HepG2 (cell line): ENCODE measurements around the gene CAMK4.

Experiments used
- ELK4 ChIP-seq: sonication (generic); formaldehyde crosslinking; IDR thresholded peaks from 2 replicates; pipeline ENCODE4 v1.9.0; 2021; ENCODE audit warnings: missing genetic modification reagents, borderline replicate concordance
- HDAC2 ChIP-seq: sonication (generic); formaldehyde crosslinking; IDR thresholded peaks from 2 replicates; pipeline ENCODE4 v1.4.0; 2020; ENCODE audit warnings: missing genetic modification reagents
- KAT2B ChIP-seq: fragments of 150-350 bp; IDR thresholded peaks from 2 replicates; pipeline ENCODE4 v1.6.1; 2014; ENCODE audit warnings: low read depth, low read length, borderline replicate concordance
- NFRKB ChIP-seq: fragments of 450-650 bp; IDR thresholded peaks from 2 replicates; pipeline ENCODE4 v1.6.1; 2017
- POLR2AphosphoS5 ChIP-seq: IDR thresholded peaks from 2 replicates; pipeline ENCODE4 v1.6.1; 2012; ENCODE audit warnings: low read depth, low read length
- RFX5 ChIP-seq: IDR thresholded peaks from 2 replicates; pipeline ENCODE4 v1.6.1; 2011; ENCODE audit warnings: low read depth, low read length, improper control_type of control experiment
- SP4 ChIP-seq: sonication (generic); formaldehyde crosslinking; IDR thresholded peaks from 2 replicates; pipeline ENCODE4 v1.8.1; 2023; ENCODE audit warnings: mild to moderate bottlenecking, missing genetic modification reagents
- ZNF232 ChIP-seq: sonication (generic); formaldehyde crosslinking; IDR thresholded peaks from 2 replicates; pipeline ENCODE4 v1.4.0; 2020; ENCODE audit warnings: missing genetic modification reagents, borderline replicate concordance
- TF ChIP-seq, protein P1 (sequence below): sonication (generic); formaldehyde crosslinking; conservative IDR thresholded peaks from 2 replicates; pipeline ENCODE4 v1.5.0; 2020; ENCODE audit warnings: missing genetic modification reagents
- TF ChIP-seq, protein P2 (sequence below): sonication (generic); formaldehyde crosslinking; IDR thresholded peaks from 2 replicates; pipeline ENCODE4 v1.4.0; 2020; ENCODE audit warnings: missing genetic modification reagents

- no peak for TF ChIP-seq ZNF232 (CRISPR knock-in tag)
- no peak for TF ChIP-seq POLR2AphosphoS5
- TF ChIP-seq, protein P1, sequence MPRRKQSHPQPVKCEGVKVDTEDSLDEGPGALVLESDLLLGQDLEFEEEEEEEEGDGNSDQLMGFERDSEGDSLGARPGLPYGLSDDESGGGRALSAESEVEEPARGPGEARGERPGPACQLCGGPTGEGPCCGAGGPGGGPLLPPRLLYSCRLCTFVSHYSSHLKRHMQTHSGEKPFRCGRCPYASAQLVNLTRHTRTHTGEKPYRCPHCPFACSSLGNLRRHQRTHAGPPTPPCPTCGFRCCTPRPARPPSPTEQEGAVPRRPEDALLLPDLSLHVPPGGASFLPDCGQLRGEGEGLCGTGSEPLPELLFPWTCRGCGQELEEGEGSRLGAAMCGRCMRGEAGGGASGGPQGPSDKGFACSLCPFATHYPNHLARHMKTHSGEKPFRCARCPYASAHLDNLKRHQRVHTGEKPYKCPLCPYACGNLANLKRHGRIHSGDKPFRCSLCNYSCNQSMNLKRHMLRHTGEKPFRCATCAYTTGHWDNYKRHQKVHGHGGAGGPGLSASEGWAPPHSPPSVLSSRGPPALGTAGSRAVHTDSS (CRISPR knock-in tag) = no peak
- no peak for TF ChIP-seq NFRKB
- TF ChIP-seq, protein P2, sequence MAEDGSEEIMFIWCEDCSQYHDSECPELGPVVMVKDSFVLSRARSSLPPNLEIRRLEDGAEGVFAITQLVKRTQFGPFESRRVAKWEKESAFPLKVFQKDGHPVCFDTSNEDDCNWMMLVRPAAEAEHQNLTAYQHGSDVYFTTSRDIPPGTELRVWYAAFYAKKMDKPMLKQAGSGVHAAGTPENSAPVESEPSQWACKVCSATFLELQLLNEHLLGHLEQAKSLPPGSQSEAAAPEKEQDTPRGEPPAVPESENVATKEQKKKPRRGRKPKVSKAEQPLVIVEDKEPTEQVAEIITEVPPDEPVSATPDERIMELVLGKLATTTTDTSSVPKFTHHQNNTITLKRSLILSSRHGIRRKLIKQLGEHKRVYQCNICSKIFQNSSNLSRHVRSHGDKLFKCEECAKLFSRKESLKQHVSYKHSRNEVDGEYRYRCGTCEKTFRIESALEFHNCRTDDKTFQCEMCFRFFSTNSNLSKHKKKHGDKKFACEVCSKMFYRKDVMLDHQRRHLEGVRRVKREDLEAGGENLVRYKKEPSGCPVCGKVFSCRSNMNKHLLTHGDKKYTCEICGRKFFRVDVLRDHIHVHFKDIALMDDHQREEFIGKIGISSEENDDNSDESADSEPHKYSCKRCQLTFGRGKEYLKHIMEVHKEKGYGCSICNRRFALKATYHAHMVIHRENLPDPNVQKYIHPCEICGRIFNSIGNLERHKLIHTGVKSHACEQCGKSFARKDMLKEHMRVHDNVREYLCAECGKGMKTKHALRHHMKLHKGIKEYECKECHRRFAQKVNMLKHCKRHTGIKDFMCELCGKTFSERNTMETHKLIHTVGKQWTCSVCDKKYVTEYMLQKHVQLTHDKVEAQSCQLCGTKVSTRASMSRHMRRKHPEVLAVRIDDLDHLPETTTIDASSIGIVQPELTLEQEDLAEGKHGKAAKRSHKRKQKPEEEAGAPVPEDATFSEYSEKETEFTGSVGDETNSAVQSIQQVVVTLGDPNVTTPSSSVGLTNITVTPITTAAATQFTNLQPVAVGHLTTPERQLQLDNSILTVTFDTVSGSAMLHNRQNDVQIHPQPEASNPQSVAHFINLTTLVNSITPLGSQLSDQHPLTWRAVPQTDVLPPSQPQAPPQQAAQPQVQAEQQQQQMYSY (CRISPR knock-in tag) = no peak
- TF ChIP-seq SP4 (CRISPR knock-in tag) = no peak
- no peak for TF ChIP-seq ELK4 (CRISPR knock-in tag)
- TF ChIP-seq KAT2B = no peak
- TF ChIP-seq RFX5 = no peak
- TF ChIP-seq HDAC2 (CRISPR knock-in tag) = no peak
Observed at GRCh38 chr5:111242606-111243005, 18.4 kb downstream of the CAMK4 start.
